ENCODE data around the gene C12orf50.

C12orf50 gene

DNA sequence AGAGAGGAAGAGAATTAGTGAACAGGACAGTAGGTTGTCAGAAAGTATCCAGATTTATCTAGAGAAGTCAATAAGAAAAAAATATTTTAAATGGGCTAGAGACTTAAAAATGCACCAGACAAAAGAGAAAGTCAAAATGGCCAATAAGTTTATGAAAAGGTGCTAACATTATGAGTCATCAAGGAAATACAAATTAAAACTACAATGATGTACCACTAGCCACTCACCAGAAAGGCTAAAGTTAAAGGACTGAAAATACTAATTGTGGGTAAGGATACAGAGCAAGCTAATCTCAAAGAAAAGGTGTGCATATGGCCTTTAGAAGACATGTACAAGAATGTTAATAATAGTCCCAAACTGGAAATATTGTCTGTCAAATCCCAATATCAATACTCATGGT lies 37.7 kb downstream of the C12orf50 start:
- H3K36me3 ChIP-seq (ENCODE audit: insufficient read depth, insufficient read length, low read length), result no peaks in the 10 kb centered on the region
- DNase-seq (ENCODE audit: low read depth, low spot score), result no peak
- H3K4me1 ChIP-seq (ENCODE audit: insufficient read depth, insufficient read length), result no peaks in the 10 kb centered on the region
- H3K9ac ChIP-seq (ENCODE audit: insufficient read length, low read depth), result no peak overlapping the region
- TF ChIP-seq SUZ12 (IDR thresholded peaks at IDR 0.05; ENCODE audit: extremely low read depth, insufficient read depth, insufficient read length), result no peak
- TF ChIP-seq YY1 (IDR thresholded peaks at IDR 0.05; ENCODE audit: insufficient read depth, insufficient read length), result no peak
- no peak for TF ChIP-seq ZNF274 (IDR thresholded peaks at IDR 0.05; ENCODE audit: low read depth, low read length)
- H3K9me3 ChIP-seq (ENCODE audit: insufficient read depth, low read length), result no peaks in the 10 kb centered on the region
- no peak overlapping the region for H3K4me3 ChIP-seq (ENCODE audit: insufficient read length, low read depth)
- H3K27me3 ChIP-seq (ENCODE audit: insufficient read depth, insufficient read length), result no peaks in the 10 kb centered on the region

- Histone ChIP-seq H3K4me3 (ENCODE audit: insufficient read length, low read depth) (no peak overlapping the region), H3K9me3 (ENCODE audit: insufficient read depth, low read length) (no peaks in the 10 kb centered on the region), H3K27me3 (ENCODE audit: insufficient read depth, insufficient read length) (no peaks in the 10 kb centered on the region), H3K4me1 (ENCODE audit: insufficient read depth, insufficient read length) (no peaks in the 10 kb centered on the region), H3K36me3 (ENCODE audit: insufficient read depth, insufficient read length, low read length) (no peaks in the 10 kb centered on the region), H3K9ac (ENCODE audit: insufficient read length, low read depth) (no peak overlapping the region)
- TF ChIP-seq YY1 (IDR thresholded peaks at IDR 0.05; ENCODE audit: insufficient read depth, insufficient read length) (no peak), ZNF274 (IDR thresholded peaks at IDR 0.05; ENCODE audit: low read depth, low read length) (no peak), SUZ12 (IDR thresholded peaks at IDR 0.05; ENCODE audit: extremely low read depth, insufficient read depth, insufficient read length) (no peak)
- no peak for DNase-seq (ENCODE audit: low read depth, low spot score)
Measured at GRCh38 chr12:87988534-87988933, 40.7 kb downstream of the C12orf50 start.

GRCh38 chr12:87985069-87985675 lies 44.0 kb downstream of the C12orf50 start:
- no peaks in the 10 kb centered on the region for H3K36me3 ChIP-seq (ENCODE audit: insufficient read depth, insufficient read length, low read length)
- no peaks in the 10 kb centered on the region for H3K4me1 ChIP-seq (ENCODE audit: insufficient read depth, insufficient read length)
- TF ChIP-seq ZNF274 (IDR thresholded peaks at IDR 0.05; ENCODE audit: low read depth, low read length) (no peak), SUZ12 (IDR thresholded peaks at IDR 0.05; ENCODE audit: extremely low read depth, insufficient read depth, insufficient read length) (no peak), YY1 (IDR thresholded peaks at IDR 0.05; ENCODE audit: insufficient read depth, insufficient read length) (no peak)

DNA sequence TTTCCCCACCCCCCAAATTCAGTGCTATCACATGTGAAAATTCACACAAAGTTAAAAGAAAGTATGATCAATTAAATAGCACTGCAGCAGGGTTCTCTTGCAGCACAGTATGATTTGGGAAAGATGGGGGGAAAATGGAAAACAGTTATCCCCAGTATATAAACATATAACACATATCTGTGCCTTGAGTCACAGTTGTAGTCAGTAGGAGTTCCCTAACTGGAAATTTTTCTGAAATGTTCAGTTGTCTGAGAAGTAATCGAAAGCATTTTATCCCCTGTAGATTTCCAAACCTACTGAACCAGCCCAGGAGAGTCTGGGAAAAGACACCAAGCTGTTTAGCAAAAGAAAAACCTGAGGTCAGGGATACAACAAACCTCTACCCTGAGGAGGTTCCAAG lies 47.0 kb downstream of the C12orf50 start:
- Histone ChIP-seq H3K4me1 (ENCODE audit: insufficient read depth, insufficient read length) (no peaks in the 10 kb centered on the region), H3K27me3 (ENCODE audit: insufficient read depth, insufficient read length) (no peaks in the 10 kb centered on the region), H3K4me3 (ENCODE audit: insufficient read length, low read depth) (no peak overlapping the region), H3K36me3 (ENCODE audit: insufficient read depth, insufficient read length, low read length) (no peaks in the 10 kb centered on the region), H3K9me3 (ENCODE audit: insufficient read depth, low read length) (no peaks in the 10 kb centered on the region), H3K9ac (ENCODE audit: insufficient read length, low read depth) (no peak overlapping the region)
- no peak for DNase-seq (ENCODE audit: low read depth, low spot score)
- TF ChIP-seq ZNF274 (IDR thresholded peaks at IDR 0.05; ENCODE audit: low read depth, low read length) (no peak), YY1 (IDR thresholded peaks at IDR 0.05; ENCODE audit: insufficient read depth, insufficient read length) (no peak), SUZ12 (IDR thresholded peaks at IDR 0.05; ENCODE audit: extremely low read depth, insufficient read depth, insufficient read length) (no peak)

More at GRCh38 chr12:87985069-87985675, 44.0 kb downstream of the C12orf50 start:
- H3K27me3 ChIP-seq (ENCODE audit: insufficient read depth, insufficient read length), result no peaks in the 10 kb centered on the region
- no peak overlapping the region for H3K9ac ChIP-seq (ENCODE audit: insufficient read length, low read depth)
- no peak overlapping the region for H3K4me3 ChIP-seq (ENCODE audit: insufficient read length, low read depth)
- no peak for DNase-seq (ENCODE audit: low read depth, low spot score)
- H3K9me3 ChIP-seq (ENCODE audit: insufficient read depth, low read length), result no peaks in the 10 kb centered on the region

DNA sequence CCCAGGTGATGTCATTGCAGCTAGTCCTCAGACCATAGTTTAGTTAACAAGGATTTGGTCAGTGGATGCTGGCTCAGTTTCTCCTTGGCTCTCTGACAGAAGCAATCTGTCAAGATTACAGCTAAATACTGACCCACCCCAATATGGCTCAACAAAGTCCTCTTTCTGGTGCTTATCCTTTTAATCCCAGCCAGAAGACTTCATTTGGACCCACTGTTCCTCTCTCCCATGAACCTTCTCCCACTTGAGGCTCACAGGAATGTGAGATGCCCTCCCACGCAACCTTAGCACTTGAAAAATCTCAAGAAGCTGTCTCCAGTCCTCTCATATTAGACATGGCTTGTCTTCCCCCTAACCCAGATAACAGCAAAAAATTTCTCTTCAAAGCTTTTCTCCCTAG lies 47.7 kb downstream of the C12orf50 start:
- Histone ChIP-seq H3K27me3 (ENCODE audit: insufficient read depth, insufficient read length) (no peaks in the 10 kb centered on the region), H3K9ac (ENCODE audit: insufficient read length, low read depth) (no peak overlapping the region), H3K4me1 (ENCODE audit: insufficient read depth, insufficient read length) (no peaks in the 10 kb centered on the region), H3K9me3 (ENCODE audit: insufficient read depth, low read length) (no peaks in the 10 kb centered on the region), H3K36me3 (ENCODE audit: insufficient read depth, insufficient read length, low read length) (no peaks in the 10 kb centered on the region), H3K4me3 (ENCODE audit: insufficient read length, low read depth) (no peak overlapping the region)
- TF ChIP-seq YY1 (IDR thresholded peaks at IDR 0.05; ENCODE audit: insufficient read depth, insufficient read length), result no peak
- TF ChIP-seq SUZ12 (IDR thresholded peaks at IDR 0.05; ENCODE audit: extremely low read depth, insufficient read depth, insufficient read length), result no peak
- no peak for TF ChIP-seq ZNF274 (IDR thresholded peaks at IDR 0.05; ENCODE audit: low read depth, low read length)
- DNase-seq (ENCODE audit: low read depth, low spot score), result no peak

- DNase-seq (ENCODE audit: low read depth, low spot score), result no peak
- no peak overlapping the region for H3K9ac ChIP-seq (ENCODE audit: insufficient read length, low read depth)
- H3K9me3 ChIP-seq (ENCODE audit: insufficient read depth, low read length), result no peaks in the 10 kb centered on the region
- H3K36me3 ChIP-seq (ENCODE audit: insufficient read depth, insufficient read length, low read length), result no peaks in the 10 kb centered on the region
- TF ChIP-seq YY1 (IDR thresholded peaks at IDR 0.05; ENCODE audit: insufficient read depth, insufficient read length) (no peak), ZNF274 (IDR thresholded peaks at IDR 0.05; ENCODE audit: low read depth, low read length) (no peak), SUZ12 (IDR thresholded peaks at IDR 0.05; ENCODE audit: extremely low read depth, insufficient read depth, insufficient read length) (no peak)
- H3K27me3 ChIP-seq (ENCODE audit: insufficient read depth, insufficient read length), result no peaks in the 10 kb centered on the region
- H3K4me1 ChIP-seq (ENCODE audit: insufficient read depth, insufficient read length), result no peaks in the 10 kb centered on the region
- no peak overlapping the region for H3K4me3 ChIP-seq (ENCODE audit: insufficient read length, low read depth)
Measured at GRCh38 chr12:87975879-87976278, 53.3 kb downstream of the C12orf50 start.

GRCh38 chr12:87967871-87968270 lies 61.3 kb downstream of the C12orf50 start:
- H3K9ac ChIP-seq (ENCODE audit: insufficient read length, low read depth), result no peak overlapping the region
- TF ChIP-seq SUZ12 (IDR thresholded peaks at IDR 0.05; ENCODE audit: extremely low read depth, insufficient read depth, insufficient read length) (no peak), ZNF274 (IDR thresholded peaks at IDR 0.05; ENCODE audit: low read depth, low read length) (no peak), YY1 (IDR thresholded peaks at IDR 0.05; ENCODE audit: insufficient read depth, insufficient read length) (no peak)
- DNase-seq (ENCODE audit: low read depth, low spot score), result no peak
- H3K27me3 ChIP-seq (ENCODE audit: insufficient read depth, insufficient read length), result no peaks in the 10 kb centered on the region
- H3K36me3 ChIP-seq (ENCODE audit: insufficient read depth, insufficient read length, low read length), result no peaks in the 10 kb centered on the region
- H3K4me3 ChIP-seq (ENCODE audit: insufficient read length, low read depth), result no peak overlapping the region
- no peaks in the 10 kb centered on the region for H3K9me3 ChIP-seq (ENCODE audit: insufficient read depth, low read length)
- H3K4me1 ChIP-seq (ENCODE audit: insufficient read depth, insufficient read length), result no peaks in the 10 kb centered on the region
